Measurements from ENCODE around the gene CLHC1.
"Not testable (repeated sequence)": the region's sequence is repeated elsewhere in the genome, so short reads cannot be mapped to it uniquely, and the experiment has no call there.

- TF ChIP-seq CTCF (IDR thresholded peaks at IDR 0.05; ENCODE audit: low read depth, low read length, missing input control); JUND (IDR thresholded peaks at IDR 0.05); ZBTB33 (IDR thresholded peaks at IDR 0.05); GABPA (IDR thresholded peaks at IDR 0.05 in 1 of 2, conservative IDR thresholded peaks at IDR 0.05 in 1 of 2); NR2F2 (IDR thresholded peaks at IDR 0.05); FOXA1 (IDR thresholded peaks at IDR 0.05); SP1 (IDR thresholded peaks at IDR 0.05); RXRA (IDR thresholded peaks at IDR 0.05); TAF1 (conservative IDR thresholded peaks at IDR 0.05); EGR1 (IDR thresholded peaks at IDR 0.05; ENCODE audit: low read depth in 2 of 2); RAD21 (IDR thresholded peaks at IDR 0.05); YY1 (IDR thresholded peaks at IDR 0.05): not testable (repeated sequence)
- TF ChIP-seq, protein P1, sequence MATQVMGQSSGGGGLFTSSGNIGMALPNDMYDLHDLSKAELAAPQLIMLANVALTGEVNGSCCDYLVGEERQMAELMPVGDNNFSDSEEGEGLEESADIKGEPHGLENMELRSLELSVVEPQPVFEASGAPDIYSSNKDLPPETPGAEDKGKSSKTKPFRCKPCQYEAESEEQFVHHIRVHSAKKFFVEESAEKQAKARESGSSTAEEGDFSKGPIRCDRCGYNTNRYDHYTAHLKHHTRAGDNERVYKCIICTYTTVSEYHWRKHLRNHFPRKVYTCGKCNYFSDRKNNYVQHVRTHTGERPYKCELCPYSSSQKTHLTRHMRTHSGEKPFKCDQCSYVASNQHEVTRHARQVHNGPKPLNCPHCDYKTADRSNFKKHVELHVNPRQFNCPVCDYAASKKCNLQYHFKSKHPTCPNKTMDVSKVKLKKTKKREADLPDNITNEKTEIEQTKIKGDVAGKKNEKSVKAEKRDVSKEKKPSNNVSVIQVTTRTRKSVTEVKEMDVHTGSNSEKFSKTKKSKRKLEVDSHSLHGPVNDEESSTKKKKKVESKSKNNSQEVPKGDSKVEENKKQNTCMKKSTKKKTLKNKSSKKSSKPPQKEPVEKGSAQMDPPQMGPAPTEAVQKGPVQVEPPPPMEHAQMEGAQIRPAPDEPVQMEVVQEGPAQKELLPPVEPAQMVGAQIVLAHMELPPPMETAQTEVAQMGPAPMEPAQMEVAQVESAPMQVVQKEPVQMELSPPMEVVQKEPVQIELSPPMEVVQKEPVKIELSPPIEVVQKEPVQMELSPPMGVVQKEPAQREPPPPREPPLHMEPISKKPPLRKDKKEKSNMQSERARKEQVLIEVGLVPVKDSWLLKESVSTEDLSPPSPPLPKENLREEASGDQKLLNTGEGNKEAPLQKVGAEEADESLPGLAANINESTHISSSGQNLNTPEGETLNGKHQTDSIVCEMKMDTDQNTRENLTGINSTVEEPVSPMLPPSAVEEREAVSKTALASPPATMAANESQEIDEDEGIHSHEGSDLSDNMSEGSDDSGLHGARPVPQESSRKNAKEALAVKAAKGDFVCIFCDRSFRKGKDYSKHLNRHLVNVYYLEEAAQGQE (IDR thresholded peaks at IDR 0.05): not testable (repeated sequence)
- TF ChIP-seq, protein P2, sequence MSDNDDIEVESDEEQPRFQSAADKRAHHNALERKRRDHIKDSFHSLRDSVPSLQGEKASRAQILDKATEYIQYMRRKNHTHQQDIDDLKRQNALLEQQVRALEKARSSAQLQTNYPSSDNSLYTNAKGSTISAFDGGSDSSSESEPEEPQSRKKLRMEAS (IDR thresholded peaks at IDR 0.05): not testable (repeated sequence)
Measured at GRCh38 chr2:55191888-55192287, 40.2 kb downstream of the CLHC1 start.
